CD14-positive monocyte (primary cell): ENCODE measurements around the gene VPS37C. TPM values are rescaled to one million over a fixed set of nuclear protein-coding genes. Genes with fewer than 3 reads are reported as not detected.

ENCODE experiments used
- DNase-seq, 3 donors: peaks; one replicate each; pipeline ENCODE4 v3.0.0-alpha.2; 2011 to 2022
- H2AFZ ChIP-seq: 2 replicates; pipeline ENCODE4 v1.6.0; 2012; ENCODE audit warnings: mild to moderate bottlenecking, low read depth, low read length, inconsistent platforms; ENCODE audit not compliant: insufficient read depth, poor library complexity, severe bottlenecking
- H3K27ac ChIP-seq, 2 donors: 1 replicate in 1 of 2; 2 replicates in 1 of 2; pipeline ENCODE4 v1.5.1; 2012 to 2013; ENCODE audit warnings: low read length in 2 of 2, control low read depth in 1 of 2, inconsistent platforms in 1 of 2, low read depth in 1 of 2, mild to moderate bottlenecking in 1 of 2
- H3K27me3 ChIP-seq, 2 donors: one replicate each; pipeline versions ENCODE4 v1.6.0 to v1.6.1; 2011 to 2013; ENCODE audit warnings: low read length in 2 of 2; ENCODE audit not compliant: control insufficient read depth in 2 of 2, insufficient read depth in 2 of 2
- H3K36me3 ChIP-seq, 2 donors: replicated peaks in 1 of 2; 1 replicate in 1 of 2; 2 replicates in 1 of 2; pipeline versions ENCODE4 v1.5.1 to v1.6.1; 2012 to 2013; ENCODE audit warnings: low read length in 2 of 2, control low read depth in 1 of 2, inconsistent platforms in 1 of 2, mild to moderate bottlenecking in 1 of 2; ENCODE audit not compliant: insufficient read depth in 2 of 2, control insufficient read depth in 1 of 2
- H3K4me1 ChIP-seq, 2 donors: 1 replicate in 1 of 2; 2 replicates in 1 of 2; pipeline versions ENCODE4 v1.5.1 to v1.6.1; 2012 to 2013; ENCODE audit warnings: low read length in 2 of 2, control low read depth in 1 of 2, inconsistent platforms in 1 of 2, mild to moderate bottlenecking in 1 of 2, moderate library complexity in 1 of 2; ENCODE audit not compliant: insufficient read depth in 2 of 2, control insufficient read depth in 1 of 2
- H3K4me2 ChIP-seq: replicated peaks from 2 replicates; pipeline ENCODE3; 2012; ENCODE audit warnings: low read length, moderate library complexity, mild to moderate bottlenecking; ENCODE audit not compliant: poor library complexity, severe bottlenecking; ENCODE audit errors: extremely low read depth
- H3K4me3 ChIP-seq, 3 experiments: fragments of 200-600 bp in 1 of 3; sonication (generic) in 1 of 3; replicated peaks in 1 of 3; 1 replicate in 2 of 3; 2 replicates in 1 of 3; pipeline ENCODE4 v1.5.1; 2011 to 2013; ENCODE audit warnings: low read length in 3 of 3, mild to moderate bottlenecking in 3 of 3, control low read depth in 2 of 3, low read depth in 2 of 3, inconsistent platforms in 1 of 3, moderate library complexity in 1 of 3
- H3K79me2 ChIP-seq: 2 replicates; pipeline ENCODE4 v1.6.0; 2012; ENCODE audit warnings: mild to moderate bottlenecking, control low read depth, inconsistent platforms, low read length, moderate library complexity; ENCODE audit not compliant: insufficient read depth
- H3K9ac ChIP-seq: 2 replicates; pipeline ENCODE4 v1.6.0; 2017; ENCODE audit warnings: low read length, mild to moderate bottlenecking; ENCODE audit not compliant: insufficient read depth, poor library complexity, severe bottlenecking
- H3K9me3 ChIP-seq, 2 donors: replicated peaks in 1 of 2; 1 replicate in 1 of 2; 2 replicates in 1 of 2; pipeline versions ENCODE4 v1.5.1 to v1.6.1; 2012 to 2013; ENCODE audit warnings: low read length in 2 of 2, control low read depth in 1 of 2; ENCODE audit not compliant: control insufficient read depth in 1 of 2, insufficient read depth in 1 of 2
- H4K20me1 ChIP-seq: 2 replicates; pipeline ENCODE4 v1.6.0; 2012; ENCODE audit warnings: mild to moderate bottlenecking, low read length, control low read depth, moderate library complexity; ENCODE audit not compliant: insufficient read depth
- H3K27ac Mint-ChIP-seq, 7 donors: one replicate each; pipeline ENCODE4 v1.8.0; 2020; ENCODE audit warnings: mild to moderate bottlenecking in 7 of 7, mixed read lengths in 7 of 7, moderate library complexity in 6 of 7, inconsistent platforms in 2 of 7
- H3K27me3 Mint-ChIP-seq, 3 donors: one replicate each; pipeline ENCODE4 v1.8.0; 2021 to 2022; ENCODE audit warnings: low read depth in 3 of 3, mild to moderate bottlenecking in 3 of 3, mixed read lengths in 3 of 3, moderate library complexity in 3 of 3, inconsistent platforms in 1 of 3
- H3K36me3 Mint-ChIP-seq, 2 donors: one replicate each; pipeline ENCODE4 v1.8.0; 2020; ENCODE audit warnings: mixed read lengths in 2 of 2, inconsistent platforms in 1 of 2, mild to moderate bottlenecking in 1 of 2
- H3K4me1 Mint-ChIP-seq: one replicate; pipeline ENCODE4 v1.8.0; 2020; ENCODE audit warnings: mild to moderate bottlenecking, mixed read lengths
- H3K4me3 Mint-ChIP-seq, 2 donors: one replicate each; pipeline ENCODE4 v1.8.0; 2020; ENCODE audit warnings: mild to moderate bottlenecking in 2 of 2, mixed read lengths in 2 of 2, moderate library complexity in 1 of 2
- H3K9me3 Mint-ChIP-seq, 7 donors: one replicate each; pipeline ENCODE4 v1.8.0; 2020 to 2022; ENCODE audit warnings: mixed read lengths in 7 of 7, mild to moderate bottlenecking in 6 of 7, moderate library complexity in 6 of 7, inconsistent platforms in 2 of 7
- WGBS: methylation state at CpG from one replicate; pipeline ENCODE4 v1.1.5; 2013; ENCODE audit warnings: missing lambda C conversion rate; ENCODE audit not compliant: insufficient coverage; 5-methylcytosine and 5-hydroxymethylcytosine counted together
- intact Hi-C, 2 donors: fragments of 100-400 bp; cut with micrococcal nuclease; formaldehyde crosslinking; loops; one replicate each; pipeline versions ENCODE4 v1.15.0 to v1.15.1; 2023
- polyA plus RNA-seq, 3 donors: library from polyadenylated mRNA; depleted of rRNA in 1 of 3; unstranded in 2 of 3; stranded (reverse) in 1 of 3; fragments of 300-500 nt in 2 of 3; fragments of >200 nt in 1 of 3; fragmentation: Illumina TruSeq in 2 of 3; gene quantifications; 1 replicate in 2 of 3; 2 replicates in 1 of 3; pipeline ENCODE4 v1.2.3, GENCODE V29; 2012 to 2021
- TF ChIP-seq, protein P1 (sequence below): fragments of 200-600 bp; IDR thresholded peaks from one replicate; pipeline ENCODE4 v1.8.0; 2022; ENCODE audit warnings: antibody characterized with exemption, mild to moderate bottlenecking

VPS37C gene
- polyA plus RNA-seq, 3 donors: 1.9 to 25.1 (median 3.8) TPM

DNA sequence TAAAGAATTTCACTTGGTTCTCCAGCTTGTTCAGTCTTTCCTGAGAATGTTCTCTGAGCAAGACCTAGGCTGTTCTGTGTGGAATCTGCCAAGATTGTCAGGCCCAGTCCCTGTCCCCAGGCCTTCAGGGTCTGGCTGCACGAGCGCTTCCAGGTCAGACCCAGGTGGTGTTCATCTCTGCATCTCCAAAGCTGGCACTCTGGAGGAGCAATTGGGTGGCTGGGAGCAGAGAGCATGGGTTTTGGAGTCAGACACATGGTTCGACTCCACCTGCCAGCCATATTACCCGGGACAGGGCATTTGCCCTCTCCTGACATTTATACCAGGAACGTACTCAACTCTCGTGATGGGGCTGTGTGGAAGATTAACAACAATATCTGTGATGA, 50.2 kb downstream of the VPS37C start:
- H4K20me1 ChIP-seq: no peaks in the 10 kb centered on the region
- no peaks in the 10 kb centered on the region for H3K36me3 ChIP-seq
- 100% methylated on average over 2 of the region's 6 CpGs for WGBS
- peaks cover 0 to 2% of the 10 kb centered on the region in 2 donors for H3K4me1 ChIP-seq
- H3K27me3 ChIP-seq: no peaks in the 10 kb centered on the region
- TF ChIP-seq, protein P1, sequence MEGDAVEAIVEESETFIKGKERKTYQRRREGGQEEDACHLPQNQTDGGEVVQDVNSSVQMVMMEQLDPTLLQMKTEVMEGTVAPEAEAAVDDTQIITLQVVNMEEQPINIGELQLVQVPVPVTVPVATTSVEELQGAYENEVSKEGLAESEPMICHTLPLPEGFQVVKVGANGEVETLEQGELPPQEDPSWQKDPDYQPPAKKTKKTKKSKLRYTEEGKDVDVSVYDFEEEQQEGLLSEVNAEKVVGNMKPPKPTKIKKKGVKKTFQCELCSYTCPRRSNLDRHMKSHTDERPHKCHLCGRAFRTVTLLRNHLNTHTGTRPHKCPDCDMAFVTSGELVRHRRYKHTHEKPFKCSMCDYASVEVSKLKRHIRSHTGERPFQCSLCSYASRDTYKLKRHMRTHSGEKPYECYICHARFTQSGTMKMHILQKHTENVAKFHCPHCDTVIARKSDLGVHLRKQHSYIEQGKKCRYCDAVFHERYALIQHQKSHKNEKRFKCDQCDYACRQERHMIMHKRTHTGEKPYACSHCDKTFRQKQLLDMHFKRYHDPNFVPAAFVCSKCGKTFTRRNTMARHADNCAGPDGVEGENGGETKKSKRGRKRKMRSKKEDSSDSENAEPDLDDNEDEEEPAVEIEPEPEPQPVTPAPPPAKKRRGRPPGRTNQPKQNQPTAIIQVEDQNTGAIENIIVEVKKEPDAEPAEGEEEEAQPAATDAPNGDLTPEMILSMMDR: no peak
- Mint-ChIP-seq H3K36me3 (no peaks in the 10 kb centered on the region), H3K27me3 (peaks cover 2 to 3% (median 3%) of the 10 kb centered on the region in 3 donors), H3K4me3 (no peak overlapping the region), H3K27ac (peak overlapping the region in 1 of 7 donors; percentile 6), H3K4me1 (peaks cover 11% of the 10 kb centered on the region), H3K9me3 (no peaks in the 10 kb centered on the region)
- H3K9me3 ChIP-seq: no peaks in the 10 kb centered on the region
- H2AFZ ChIP-seq: no peak overlapping the region
- no peak overlapping the region for H3K9ac ChIP-seq
- DNase-seq: no peak
- intact Hi-C loops: no loop called here
- no peak overlapping the region for H3K4me2 ChIP-seq
- no peak overlapping the region for H3K4me3 ChIP-seq
- H3K79me2 ChIP-seq: no peaks in the 10 kb centered on the region
- H3K27ac ChIP-seq: no peak overlapping the region

DNA sequence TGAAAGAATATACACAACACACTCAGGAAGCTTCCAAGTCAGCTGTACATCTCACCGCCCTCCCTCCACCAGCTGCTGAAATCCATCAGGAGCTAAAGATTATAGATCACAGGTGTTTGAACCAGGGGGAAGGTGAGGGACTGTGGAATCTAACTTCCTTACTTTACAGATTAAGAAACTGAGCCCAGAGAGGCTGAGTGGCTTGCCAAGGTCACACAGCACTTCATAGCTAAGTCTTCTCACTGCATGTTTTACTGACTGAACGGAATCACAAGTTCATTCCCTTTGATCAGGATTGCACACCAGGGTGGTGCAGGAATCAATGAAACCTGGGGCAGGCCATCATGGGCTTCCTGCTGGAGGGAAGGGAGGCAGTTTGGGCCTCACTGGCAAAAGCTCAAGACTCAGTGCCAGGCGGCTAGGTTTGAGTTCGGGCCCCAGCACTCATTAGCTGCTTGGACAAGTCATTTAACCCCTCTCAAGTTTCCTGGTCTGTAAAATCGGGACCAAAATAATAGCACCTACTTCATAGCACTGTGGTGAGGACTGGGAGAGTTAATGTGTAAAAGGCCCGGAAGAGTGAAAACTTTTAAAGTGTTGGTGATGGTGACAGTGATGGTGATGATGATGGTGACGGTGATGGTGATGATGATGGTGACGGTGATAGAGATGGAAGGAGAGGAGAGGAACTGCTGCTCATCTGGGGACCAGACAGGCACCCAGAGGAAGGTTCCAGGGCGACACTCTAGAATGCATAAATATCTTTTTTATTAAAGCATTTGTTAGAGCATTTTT, 50.8 kb downstream of the VPS37C start:
- no peak for DNase-seq
- Histone ChIP-seq H3K27ac (no peak overlapping the region), H3K79me2 (no peaks in the 10 kb centered on the region), H3K9ac (no peak overlapping the region), H3K4me1 (peaks cover 0 to 2% of the 10 kb centered on the region in 2 donors), H4K20me1 (no peaks in the 10 kb centered on the region), H2AFZ (no peak overlapping the region), H3K36me3 (no peaks in the 10 kb centered on the region), H3K9me3 (no peaks in the 10 kb centered on the region), H3K4me2 (no peak overlapping the region), H3K27me3 (no peaks in the 10 kb centered on the region), H3K4me3 (no peak overlapping the region)
- WGBS: 96% methylated on average over 4 of the region's 9 CpGs
- Mint-ChIP-seq H3K36me3 (no peaks in the 10 kb centered on the region), H3K27me3 (peaks cover 2 to 3% (median 3%) of the 10 kb centered on the region in 3 donors), H3K4me1 (peaks cover 11% of the 10 kb centered on the region), H3K4me3 (no peak overlapping the region), H3K9me3 (no peaks in the 10 kb centered on the region), H3K27ac (peak overlapping the region in 2 of 7 donors; percentile 2 to 39)
- intact Hi-C loops: no loop called here
- TF ChIP-seq, protein P1: no peak
